HepG2 (cell line): Measurements from ENCODE around the gene NT5C. TPM values are rescaled to one million over a fixed set of nuclear protein-coding genes. Genes with fewer than 3 reads are reported as not detected.

Source experiments
- CC2D1A ChIP-seq: sonication (generic); formaldehyde crosslinking; IDR thresholded peaks from 2 replicates; pipeline ENCODE4 v1.8.1; 2023; ENCODE audit warnings: mild to moderate bottlenecking, missing genetic modification reagents
- HMG20A ChIP-seq: IDR thresholded peaks from 2 replicates; pipeline ENCODE4 v1.6.1; 2016; ENCODE audit warnings: borderline replicate concordance
- HOMEZ ChIP-seq: IDR thresholded peaks from 2 replicates; pipeline ENCODE4 v1.6.1; 2016; ENCODE audit warnings: low read depth
- IKZF1 ChIP-seq: fragments of 450-650 bp; IDR thresholded peaks from 2 replicates; pipeline ENCODE4 v1.7.1; 2016
- IKZF5 ChIP-seq: IDR thresholded peaks from 2 replicates; pipeline ENCODE4 v1.6.1; 2018; ENCODE audit warnings: missing genetic modification reagents, mild to moderate bottlenecking, missing compliant biosample characterization
- KDM5B ChIP-seq: sonication (generic); formaldehyde crosslinking; IDR thresholded peaks from 2 replicates; pipeline ENCODE4 v1.4.0; 2020; ENCODE audit warnings: missing genetic modification reagents, mild to moderate bottlenecking, borderline replicate concordance
- MATR3 ChIP-seq: sonication (generic); formaldehyde crosslinking; IDR thresholded peaks from 2 replicates; pipeline ENCODE4 v1.4.0; 2020; ENCODE audit warnings: missing genetic modification reagents
- MED8 ChIP-seq: sonication (generic); formaldehyde crosslinking; IDR thresholded peaks from 2 replicates; pipeline ENCODE4 v1.8.1; 2023; ENCODE audit warnings: mild to moderate bottlenecking, missing genetic modification reagents; ENCODE audit not compliant: insufficient replicate concordance
- PAXIP1 ChIP-seq: sonication (generic); formaldehyde crosslinking; conservative IDR thresholded peaks from 2 replicates; pipeline ENCODE4 v1.4.0; 2020; ENCODE audit warnings: mild to moderate bottlenecking, missing genetic modification reagents, moderate library complexity
- TAF1 ChIP-seq: sonication (generic); formaldehyde crosslinking; IDR thresholded peaks from 2 replicates; pipeline ENCODE4 v1.4.0; 2020; ENCODE audit warnings: missing genetic modification reagents
- TMF1 ChIP-seq: sonication (generic); formaldehyde crosslinking; IDR thresholded peaks from 2 replicates; pipeline ENCODE4 v1.8.1; 2022; ENCODE audit warnings: low read depth, missing genetic modification reagents
- TRAFD1 ChIP-seq: sonication (generic); formaldehyde crosslinking; IDR thresholded peaks from 2 replicates; pipeline ENCODE4 v1.5.1; 2020; ENCODE audit warnings: missing genetic modification reagents, mild to moderate bottlenecking, borderline replicate concordance
- YEATS4 ChIP-seq: sonication (generic); formaldehyde crosslinking; IDR thresholded peaks from 2 replicates; pipeline ENCODE4 v1.4.0; 2020; ENCODE audit warnings: missing genetic modification reagents, borderline replicate concordance
- ZBTB2 ChIP-seq: sonication (generic); formaldehyde crosslinking; IDR thresholded peaks from 2 replicates; pipeline ENCODE4 v1.8.0; 2022; ENCODE audit warnings: low read depth, missing genetic modification reagents
- ZBTB20 ChIP-seq: sonication (generic); formaldehyde crosslinking; IDR thresholded peaks from 2 replicates; pipeline ENCODE4 v1.8.1; 2023; ENCODE audit warnings: missing genetic modification reagents, low read depth, mild to moderate bottlenecking, borderline replicate concordance
- ZFP37 ChIP-seq: sonication (generic); formaldehyde crosslinking; IDR thresholded peaks from 2 replicates; pipeline ENCODE4 v1.4.0; 2020; ENCODE audit warnings: missing genetic modification reagents, borderline replicate concordance
- ZNF296 ChIP-seq: sonication (generic); formaldehyde crosslinking; conservative IDR thresholded peaks from 2 replicates; pipeline ENCODE4 v1.5.0; 2020; ENCODE audit warnings: mild to moderate bottlenecking, missing genetic modification reagents
- ZNF615 ChIP-seq: sonication (generic); formaldehyde crosslinking; IDR thresholded peaks from 2 replicates; pipeline ENCODE4 v1.5.0; 2020; ENCODE audit warnings: mild to moderate bottlenecking, missing genetic modification reagents, borderline replicate concordance
- ZNF660 ChIP-seq: sonication (generic); formaldehyde crosslinking; IDR thresholded peaks from 2 replicates; pipeline ENCODE4 v1.5.1; 2020; ENCODE audit warnings: mild to moderate bottlenecking, low read depth, missing genetic modification reagents, borderline replicate concordance
- ZNF720 ChIP-seq: sonication (generic); formaldehyde crosslinking; IDR thresholded peaks from 2 replicates; pipeline ENCODE4 v1.4.0; 2020; ENCODE audit warnings: missing genetic modification reagents
- polyA plus RNA-seq, 8 experiments: library from polyadenylated mRNA; depleted of rRNA in 3 of 8; stranded (reverse) in 7 of 8; unstranded in 1 of 8; fragments of >200 nt; fragmentation: Illumina TruSeq in 4 of 8; extraction: Trizol in 4 of 8; gene quantifications; 2 replicates each; pipeline versions ENCODE4 v1.2.1 to v1.2.3, GENCODE V29; 2011 to 2016; ENCODE audit warnings: low read depth in 4 of 8, missing spikeins in 1 of 8, mixed read lengths in 1 of 8; ENCODE audit not compliant: insufficient read depth in 1 of 8
- total RNA-seq, 5 experiments: library from RNA; depleted of rRNA; stranded (reverse); fragments of >200 nt; fragmentation: Illumina TruSeq; extraction: Trizol; gene quantifications; 2 replicates each; pipeline ENCODE4 v1.2.3, GENCODE V29; 2016; ENCODE audit warnings: low read depth in 1 of 5

Gene NT5C
- total and polyA plus RNA-seq, 2 of the 13 experiments (the other 11 are each of a cell fraction or from before 2014, with no cell fraction given) = 42.8 to 48.6 TPM

- TF ChIP-seq TRAFD1 (CRISPR knock-in tag) = no peak
- peak; percentile 98 for TF ChIP-seq YEATS4 (CRISPR knock-in tag)
- no peak for TF ChIP-seq HOMEZ
- TF ChIP-seq TMF1 (CRISPR knock-in tag) = peak; percentile 94
- TF ChIP-seq PAXIP1 = peak; percentile 43; the same call in 1 of the 2 replicates
- no peak for TF ChIP-seq CC2D1A (CRISPR knock-in tag)
- peak; percentile 64; the same call in 1 of the 2 replicates for TF ChIP-seq ZBTB2 (CRISPR knock-in tag)
- no peak; the same call in 1 of the 2 replicates for TF ChIP-seq ZBTB20 (CRISPR knock-in tag)
- no peak for TF ChIP-seq ZNF660 (CRISPR knock-in tag)
- no peak for TF ChIP-seq MATR3 (CRISPR knock-in tag)
- peak; percentile 84 for TF ChIP-seq TAF1
- TF ChIP-seq HMG20A (CRISPR knock-in tag) = no peak
- TF ChIP-seq ZNF720 = no peak
- peak; percentile 61; the same call in 1 of the 2 replicates for TF ChIP-seq IKZF5 (CRISPR knock-in tag)
- no peak; the same call in 1 of the 2 replicates for TF ChIP-seq ZFP37 (CRISPR knock-in tag)
- no peak for TF ChIP-seq MED8
- TF ChIP-seq ZNF615 (CRISPR knock-in tag) = no peak
- no peak for TF ChIP-seq IKZF1
- TF ChIP-seq ZNF296 (CRISPR knock-in tag) = no peak
- TF ChIP-seq KDM5B (CRISPR knock-in tag) = peak; percentile 97
These were observed at the start of gene NT5C (continued) for GRCh38 chr17:75131278-75132017.
